ENCODE results near the gene APLP2.

DNA sequence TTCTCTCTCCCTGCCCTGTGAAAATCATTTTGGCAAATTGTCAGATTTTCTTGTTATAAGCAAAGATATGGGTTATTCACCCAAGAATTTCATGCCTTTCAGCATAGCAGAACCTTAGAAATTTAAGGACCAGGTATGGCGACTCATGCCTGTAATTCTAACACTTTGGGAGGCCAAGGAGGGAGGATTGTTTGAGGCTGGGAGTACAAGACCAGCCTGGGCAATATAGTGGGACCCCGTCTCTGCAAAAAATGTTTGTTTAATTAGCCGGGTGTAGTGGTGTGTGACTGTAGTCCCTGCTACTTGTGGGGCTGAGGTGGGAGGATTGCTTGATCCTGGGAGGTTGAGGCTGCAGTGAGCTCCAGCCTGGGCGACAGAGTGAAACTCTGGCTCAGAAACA, 27.6 kb downstream of the APLP2 start:
- TF ChIP-seq, protein P1, sequence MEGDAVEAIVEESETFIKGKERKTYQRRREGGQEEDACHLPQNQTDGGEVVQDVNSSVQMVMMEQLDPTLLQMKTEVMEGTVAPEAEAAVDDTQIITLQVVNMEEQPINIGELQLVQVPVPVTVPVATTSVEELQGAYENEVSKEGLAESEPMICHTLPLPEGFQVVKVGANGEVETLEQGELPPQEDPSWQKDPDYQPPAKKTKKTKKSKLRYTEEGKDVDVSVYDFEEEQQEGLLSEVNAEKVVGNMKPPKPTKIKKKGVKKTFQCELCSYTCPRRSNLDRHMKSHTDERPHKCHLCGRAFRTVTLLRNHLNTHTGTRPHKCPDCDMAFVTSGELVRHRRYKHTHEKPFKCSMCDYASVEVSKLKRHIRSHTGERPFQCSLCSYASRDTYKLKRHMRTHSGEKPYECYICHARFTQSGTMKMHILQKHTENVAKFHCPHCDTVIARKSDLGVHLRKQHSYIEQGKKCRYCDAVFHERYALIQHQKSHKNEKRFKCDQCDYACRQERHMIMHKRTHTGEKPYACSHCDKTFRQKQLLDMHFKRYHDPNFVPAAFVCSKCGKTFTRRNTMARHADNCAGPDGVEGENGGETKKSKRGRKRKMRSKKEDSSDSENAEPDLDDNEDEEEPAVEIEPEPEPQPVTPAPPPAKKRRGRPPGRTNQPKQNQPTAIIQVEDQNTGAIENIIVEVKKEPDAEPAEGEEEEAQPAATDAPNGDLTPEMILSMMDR (conservative IDR thresholded peaks at IDR 0.05), result no peak
- no peak for TF ChIP-seq ZFX (IDR thresholded peaks at IDR 0.05)

All from C4-2B (cell line).